WI38 (cell line): ENCODE measurements around the gene PYGB.

ENCODE experiments used
- H3K4me3 ChIP-seq: 2 replicates; pipeline ENCODE4 v1.5.1; 2011; ENCODE audit warnings: low read depth, mild to moderate bottlenecking, control low read depth, low read length
- CTCF ChIP-seq: IDR thresholded peaks from 2 replicates; pipeline ENCODE4 v1.5.1; 2012; ENCODE audit warnings: low read depth, mild to moderate bottlenecking, control low read depth, low read length

PYGB gene

GRCh38 chr20:25243416-25243979, 4.4 kb upstream of the PYGB start:
- TF ChIP-seq CTCF: no peak
- H3K4me3 ChIP-seq: no peak overlapping the region

- no peak overlapping the region for H3K4me3 ChIP-seq
- no peak for TF ChIP-seq CTCF
Measured at GRCh38 chr20:25244976-25245375, 2.9 kb upstream of the PYGB start.

GRCh38 chr20:25245461-25245860, 2.4 kb upstream of the PYGB start:
- no peak for TF ChIP-seq CTCF
- no peak overlapping the region for H3K4me3 ChIP-seq

GRCh38 chr20:25246182-25246999, 1.5 kb upstream of the PYGB start:
- peak overlapping the region; percentile 73 for H3K4me3 ChIP-seq
- no peak for TF ChIP-seq CTCF

GRCh38 chr20:25247000-25247517, 826 bp upstream of the PYGB start:
- peak overlapping the region; percentile 73 for H3K4me3 ChIP-seq
- peak; percentile 46 for TF ChIP-seq CTCF

- peak overlapping the region; percentile 73 for H3K4me3 ChIP-seq
- no peak for TF ChIP-seq CTCF
Measured at GRCh38 chr20:25247518-25247955, 348 bp upstream of the PYGB start.

GRCh38 chr20:25248786-25249172, 894 bp downstream of the PYGB start:
- TF ChIP-seq CTCF: no peak
- peak overlapping the region; percentile 73 for H3K4me3 ChIP-seq
